ENCODE data around the gene PC.

PC gene

DNA sequence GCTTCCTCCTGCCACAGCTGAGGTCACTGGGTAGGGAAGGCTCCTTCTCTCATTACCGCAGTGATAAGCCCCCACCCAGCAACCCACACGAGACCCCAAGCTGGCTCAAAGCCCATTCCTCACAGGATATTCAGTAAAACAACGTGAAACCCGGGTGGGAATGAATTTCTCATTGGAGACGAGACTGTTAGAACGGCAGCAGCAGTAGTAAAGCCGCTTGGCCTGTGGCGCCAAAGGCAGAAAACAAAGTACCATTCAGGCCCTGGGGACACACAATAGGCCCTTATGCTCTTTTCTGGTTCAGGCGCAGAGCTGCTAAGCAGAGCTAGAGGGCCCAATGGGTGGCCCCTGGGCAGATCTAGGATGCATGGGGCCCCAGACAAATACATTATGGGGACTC lies 45.3 kb downstream of the PC start:
- no peak for DNase-seq (ENCODE audit: low read depth, low spot score)
- CTCF ChIA-PET, result no interaction called here
- no peak overlapping the region for H3K4me3 ChIP-seq (ENCODE audit: low read depth, low read length)
- POLR2A ChIA-PET, result no interaction called here
- TF ChIP-seq, protein P1, sequence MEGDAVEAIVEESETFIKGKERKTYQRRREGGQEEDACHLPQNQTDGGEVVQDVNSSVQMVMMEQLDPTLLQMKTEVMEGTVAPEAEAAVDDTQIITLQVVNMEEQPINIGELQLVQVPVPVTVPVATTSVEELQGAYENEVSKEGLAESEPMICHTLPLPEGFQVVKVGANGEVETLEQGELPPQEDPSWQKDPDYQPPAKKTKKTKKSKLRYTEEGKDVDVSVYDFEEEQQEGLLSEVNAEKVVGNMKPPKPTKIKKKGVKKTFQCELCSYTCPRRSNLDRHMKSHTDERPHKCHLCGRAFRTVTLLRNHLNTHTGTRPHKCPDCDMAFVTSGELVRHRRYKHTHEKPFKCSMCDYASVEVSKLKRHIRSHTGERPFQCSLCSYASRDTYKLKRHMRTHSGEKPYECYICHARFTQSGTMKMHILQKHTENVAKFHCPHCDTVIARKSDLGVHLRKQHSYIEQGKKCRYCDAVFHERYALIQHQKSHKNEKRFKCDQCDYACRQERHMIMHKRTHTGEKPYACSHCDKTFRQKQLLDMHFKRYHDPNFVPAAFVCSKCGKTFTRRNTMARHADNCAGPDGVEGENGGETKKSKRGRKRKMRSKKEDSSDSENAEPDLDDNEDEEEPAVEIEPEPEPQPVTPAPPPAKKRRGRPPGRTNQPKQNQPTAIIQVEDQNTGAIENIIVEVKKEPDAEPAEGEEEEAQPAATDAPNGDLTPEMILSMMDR (IDR thresholded peaks at IDR 0.05; ENCODE audit: insufficient read depth, low read length, missing control alignments), result no peak

DNA sequence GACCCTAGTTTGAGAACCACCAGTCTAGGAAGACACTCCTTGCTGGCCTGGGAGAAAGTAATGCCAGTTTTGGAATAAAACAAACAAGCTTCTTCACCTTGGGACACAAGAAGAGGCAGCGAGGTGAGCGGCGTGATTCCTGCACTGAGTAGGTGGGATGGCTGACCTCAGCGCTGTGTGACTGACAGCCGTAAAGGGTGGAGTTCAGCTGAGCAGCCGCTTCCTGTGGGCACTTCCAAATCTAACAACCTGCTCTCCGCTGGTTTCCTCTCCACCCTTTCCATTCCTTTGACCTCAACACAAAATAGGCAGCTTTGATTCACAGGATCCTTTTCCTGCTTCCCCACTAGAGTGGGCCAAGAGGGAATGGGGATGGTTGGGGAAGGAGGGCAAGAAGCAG lies 45.8 kb downstream of the PC start:
- no peak for DNase-seq (ENCODE audit: low read depth, low spot score)
- ChIA-PET POLR2A (no interaction called here), CTCF (no interaction called here)
- H3K4me3 ChIP-seq (ENCODE audit: low read depth, low read length), result no peak overlapping the region
- TF ChIP-seq, protein P1 (IDR thresholded peaks at IDR 0.05; ENCODE audit: insufficient read depth, low read length, missing control alignments), result no peak

DNA sequence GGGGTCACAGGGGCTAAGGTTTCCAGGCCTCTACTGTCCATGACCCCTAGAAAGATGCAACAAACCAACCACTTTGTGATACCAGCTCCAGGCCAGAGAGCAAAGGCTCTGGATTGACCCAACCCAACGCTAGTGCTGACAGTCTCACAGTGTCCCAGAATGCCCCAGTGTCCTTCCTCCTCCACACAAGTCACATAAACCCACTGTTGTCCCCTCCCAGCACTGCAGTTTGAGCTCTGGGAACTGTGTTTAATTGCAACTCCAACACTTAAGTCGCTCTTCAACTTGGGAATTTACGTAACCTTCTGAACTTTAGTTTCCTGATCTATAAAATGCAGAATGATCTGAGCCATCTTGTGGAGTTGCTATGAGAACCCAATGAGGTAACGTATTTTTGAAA lies 47.5 kb downstream of the PC start:
- no peak overlapping the region for H3K4me3 ChIP-seq (ENCODE audit: low read depth, low read length)
- no peak for DNase-seq (ENCODE audit: low read depth, low spot score)
- POLR2A ChIA-PET, result no interaction called here
- TF ChIP-seq, protein P1 (IDR thresholded peaks at IDR 0.05; ENCODE audit: insufficient read depth, low read length, missing control alignments), result no peak
- CTCF ChIA-PET, result no interaction called here

DNA sequence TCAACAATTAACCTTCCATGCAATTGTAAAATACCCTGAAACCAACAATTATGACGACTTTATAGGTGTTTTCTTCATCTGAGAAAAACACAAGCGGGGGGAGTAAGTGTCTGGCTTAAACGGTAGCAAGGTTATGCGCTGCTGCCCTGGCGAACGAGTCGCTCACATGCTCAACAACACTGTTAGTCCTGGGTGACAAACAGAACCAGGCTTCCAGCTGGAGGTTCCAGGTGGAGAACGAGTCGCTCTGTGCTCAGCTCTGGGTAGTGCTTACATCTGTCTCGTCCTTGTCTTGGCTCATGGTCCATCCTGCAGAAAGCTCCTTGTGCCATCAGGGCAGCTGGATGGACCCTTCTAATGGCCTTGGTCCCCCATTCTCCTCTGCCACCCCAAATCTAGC lies 48.2 kb downstream of the PC start:
- H3K4me3 ChIP-seq (ENCODE audit: low read depth, low read length), result no peak overlapping the region
- TF ChIP-seq, protein P1 (IDR thresholded peaks at IDR 0.05; ENCODE audit: insufficient read depth, low read length, missing control alignments), result no peak
- ChIA-PET CTCF (no interaction called here), POLR2A (no interaction called here)
- no peak for DNase-seq (ENCODE audit: low read depth, low spot score)

DNA sequence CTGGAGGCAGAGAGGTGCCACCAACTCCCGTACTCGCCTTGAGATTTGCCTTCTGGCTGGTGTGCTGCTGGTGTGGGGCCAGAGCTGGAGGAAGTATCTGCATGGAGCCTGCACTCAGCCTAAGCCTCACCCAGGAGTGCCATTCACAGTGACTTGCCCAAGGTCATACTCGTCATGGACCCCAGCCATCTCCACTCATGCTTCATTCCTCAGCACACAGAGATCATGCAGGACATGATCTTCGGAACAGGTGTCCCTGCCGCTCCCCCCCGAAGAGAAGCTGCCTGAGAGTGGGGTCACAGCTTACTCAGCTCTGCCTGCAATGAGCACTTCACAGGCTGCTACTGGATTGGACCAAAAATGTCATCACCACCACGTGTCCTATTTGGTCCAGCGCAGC lies 49.0 kb downstream of the PC start:
- H3K4me3 ChIP-seq (ENCODE audit: low read depth, low read length), result no peak overlapping the region
- ChIA-PET POLR2A (no interaction called here), CTCF (no interaction called here)
- no peak for DNase-seq (ENCODE audit: low read depth, low spot score)
- TF ChIP-seq, protein P1 (IDR thresholded peaks at IDR 0.05; ENCODE audit: insufficient read depth, low read length, missing control alignments), result no peak

DNA sequence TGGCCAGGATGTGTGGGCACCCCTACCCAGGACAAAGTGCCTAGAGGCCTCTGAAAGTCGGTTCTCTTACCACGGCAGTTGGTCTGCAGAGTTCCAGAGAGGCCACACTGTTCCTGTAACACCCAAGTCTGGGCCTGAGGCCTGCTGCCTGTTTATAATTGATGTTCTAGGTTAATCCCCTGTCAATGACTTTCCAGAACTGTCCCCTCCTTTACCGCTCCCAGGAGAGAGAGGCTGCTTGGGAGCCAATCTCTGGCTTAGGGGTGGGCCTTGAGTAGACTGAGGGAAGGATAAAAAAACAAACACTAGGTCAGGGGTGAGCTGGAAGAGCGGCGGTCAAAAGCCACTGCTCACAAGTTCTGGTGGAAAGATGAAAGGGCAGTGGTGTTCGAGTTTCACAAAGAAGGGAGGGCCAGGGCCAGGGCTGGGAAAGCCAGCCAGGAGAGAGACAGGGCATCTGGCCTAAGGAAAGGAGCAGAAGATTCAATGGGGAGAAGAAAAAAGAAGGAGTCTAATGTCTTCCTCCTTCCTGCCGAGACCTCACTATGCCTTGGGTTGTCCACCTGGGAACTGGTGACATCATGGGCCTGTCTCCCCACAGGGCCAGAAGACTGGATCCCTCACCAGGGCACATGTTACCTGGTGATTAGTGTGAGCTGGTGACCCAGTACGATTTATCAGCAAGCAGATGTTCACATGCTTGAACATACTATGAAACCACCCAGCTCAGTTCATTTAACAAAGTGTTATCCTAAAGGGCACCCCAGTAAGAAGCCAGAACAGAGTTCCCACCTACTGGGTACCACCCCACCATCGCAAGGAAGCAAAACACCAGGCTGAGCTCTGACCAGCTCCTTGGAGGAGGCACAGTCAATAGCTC lies 50.2 kb downstream of the PC start:
- no peak for DNase-seq (ENCODE audit: low read depth, low spot score)
- H3K4me3 ChIP-seq (ENCODE audit: low read depth, low read length), result no peak overlapping the region
- TF ChIP-seq, protein P1 (IDR thresholded peaks at IDR 0.05; ENCODE audit: insufficient read depth, low read length, missing control alignments), result no peak
- POLR2A ChIA-PET, result no interaction called here
- CTCF ChIA-PET, result no interaction called here
